ENCODE results near the gene DAO.

Gene DAO

DNA sequence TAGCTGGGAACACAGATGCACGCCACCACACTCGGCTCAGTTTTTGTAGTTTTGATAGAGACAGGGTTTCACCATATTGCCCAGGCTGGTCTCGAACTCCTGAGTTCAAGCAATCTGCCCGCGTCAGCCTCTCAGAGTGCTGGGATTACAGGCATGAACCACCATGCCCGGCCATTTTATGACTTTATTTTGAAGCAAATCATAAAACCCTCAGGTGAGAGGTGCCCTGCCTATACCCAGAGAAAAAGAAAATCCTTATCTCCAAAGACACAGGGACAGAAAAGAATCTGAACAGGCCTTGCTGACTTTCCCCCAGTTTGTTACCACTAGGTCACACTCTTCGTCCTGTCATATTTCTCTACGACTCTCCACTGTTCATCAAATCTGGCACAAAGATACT, 48.8 kb downstream of the DAO start:
- no peak for FAIRE-seq

DNA sequence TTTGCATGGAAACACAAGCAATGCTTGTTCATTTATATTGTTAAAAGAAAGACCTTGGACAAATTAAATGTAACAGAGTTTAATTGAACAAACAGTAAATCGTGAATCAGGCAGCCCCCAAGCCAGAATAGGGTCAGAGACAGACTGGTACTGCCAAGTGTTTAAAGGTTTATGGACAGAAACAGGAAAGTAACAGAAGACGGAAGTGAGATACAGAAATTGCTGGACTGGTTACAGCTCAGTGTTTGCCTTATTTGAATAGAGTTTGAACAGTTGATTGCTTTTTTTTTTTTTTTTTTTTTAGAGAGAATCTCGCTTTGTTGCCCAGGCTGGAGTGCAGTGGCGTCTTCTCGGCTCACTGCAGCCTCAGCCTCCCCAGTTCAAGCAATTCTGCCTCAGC, 50.3 kb downstream of the DAO start:
- FAIRE-seq: no peak

DNA sequence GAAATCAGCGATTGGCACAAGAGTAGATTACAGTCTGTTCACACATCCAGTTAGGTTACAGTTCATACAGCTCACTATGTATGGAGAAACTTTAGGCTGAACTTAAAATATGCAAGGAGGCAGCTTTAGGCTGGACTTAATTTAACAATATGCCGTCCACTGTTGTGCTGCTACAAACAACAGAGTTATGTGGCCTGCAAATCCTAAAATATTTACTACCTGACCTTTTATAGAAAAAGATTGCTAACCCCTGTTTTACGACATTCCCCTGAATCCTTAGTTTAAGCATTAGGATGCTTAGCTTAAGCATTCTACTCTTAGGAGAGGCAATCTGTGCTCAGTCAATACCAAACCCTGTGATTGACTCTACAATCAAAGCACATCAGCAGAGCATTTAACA, 50.9 kb downstream of the DAO start:
- no peak for FAIRE-seq

DNA sequence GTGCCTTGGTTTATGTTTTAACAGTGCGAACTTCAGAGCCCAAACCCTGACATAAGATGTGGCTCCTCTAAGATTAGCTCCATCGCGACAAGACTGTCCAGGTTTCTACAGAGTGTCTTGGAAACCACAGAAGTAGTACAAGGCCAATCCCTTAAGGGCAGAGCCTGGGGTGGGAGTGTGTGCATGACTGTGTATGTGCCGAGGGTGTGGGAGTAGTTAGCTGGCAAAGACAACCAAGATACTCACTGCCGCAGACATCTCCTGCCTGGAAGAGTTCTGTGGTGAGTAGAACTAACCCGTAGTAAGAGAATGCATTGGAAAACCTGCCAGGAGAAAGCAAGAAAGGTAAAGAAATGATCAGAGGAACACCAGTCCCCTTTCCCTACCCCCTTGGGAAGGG, 54.1 kb downstream of the DAO start:
- no peak for FAIRE-seq

DNA sequence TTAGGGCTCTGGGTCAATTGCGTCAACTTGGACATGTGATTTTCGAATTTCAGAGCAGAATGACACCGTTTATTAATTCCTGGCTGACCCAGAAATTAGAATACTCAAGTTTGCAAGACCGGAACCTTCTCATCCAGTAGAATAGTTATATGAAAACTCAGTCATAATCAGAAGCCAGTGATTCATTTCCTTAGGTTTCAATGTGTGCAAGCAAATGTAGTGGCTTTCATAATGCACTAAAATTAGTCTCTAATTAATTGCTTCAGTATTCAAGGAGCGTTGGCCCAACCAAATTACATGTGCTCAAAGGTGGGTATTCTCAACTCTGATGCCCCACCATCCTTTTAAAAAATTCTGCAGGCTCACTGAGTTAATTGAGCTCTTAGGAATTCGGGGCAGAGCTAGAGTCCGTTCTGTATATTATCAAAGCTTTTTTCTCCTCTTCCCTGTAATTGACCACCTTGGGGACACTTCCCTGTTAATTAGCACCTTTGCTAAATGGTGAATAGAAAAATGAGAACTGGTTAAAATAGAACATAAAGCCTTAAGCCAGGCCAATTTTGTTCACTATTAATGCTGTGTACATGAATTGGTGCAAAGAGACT, 55.4 kb downstream of the DAO start:
- no peak for FAIRE-seq

DNA sequence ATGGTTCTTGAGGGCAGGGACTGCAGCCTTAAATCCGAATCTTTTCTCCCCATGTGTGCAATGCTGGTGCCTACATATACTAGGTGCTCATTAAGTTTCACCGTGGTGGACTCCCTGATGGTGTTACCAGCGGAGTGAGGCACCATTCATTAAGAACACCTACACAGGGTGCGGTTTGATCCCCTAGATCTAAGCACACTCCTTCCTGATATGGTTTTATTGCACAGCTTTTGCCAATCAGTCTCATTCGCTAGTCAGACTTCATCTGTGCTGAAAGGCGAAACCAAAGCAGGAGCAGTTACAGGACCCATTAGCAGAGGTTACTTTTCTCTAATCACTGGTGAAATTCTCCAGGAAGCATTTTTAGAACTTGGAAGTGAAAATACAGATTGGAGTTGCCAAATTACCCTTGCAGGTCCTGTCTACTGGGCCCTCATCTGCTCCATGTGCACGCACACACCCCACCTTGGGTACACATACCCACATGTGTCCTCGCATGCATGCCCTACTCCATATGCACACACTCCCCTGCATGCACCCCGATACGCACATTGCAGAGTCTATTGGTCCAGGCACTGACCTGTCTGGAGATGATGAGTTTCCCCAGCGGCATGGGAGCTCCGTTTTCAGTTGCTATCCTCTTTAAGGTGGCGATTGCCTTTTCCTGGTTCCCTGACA, 58.5 kb downstream of the DAO start:
- FAIRE-seq: no peak

DNA sequence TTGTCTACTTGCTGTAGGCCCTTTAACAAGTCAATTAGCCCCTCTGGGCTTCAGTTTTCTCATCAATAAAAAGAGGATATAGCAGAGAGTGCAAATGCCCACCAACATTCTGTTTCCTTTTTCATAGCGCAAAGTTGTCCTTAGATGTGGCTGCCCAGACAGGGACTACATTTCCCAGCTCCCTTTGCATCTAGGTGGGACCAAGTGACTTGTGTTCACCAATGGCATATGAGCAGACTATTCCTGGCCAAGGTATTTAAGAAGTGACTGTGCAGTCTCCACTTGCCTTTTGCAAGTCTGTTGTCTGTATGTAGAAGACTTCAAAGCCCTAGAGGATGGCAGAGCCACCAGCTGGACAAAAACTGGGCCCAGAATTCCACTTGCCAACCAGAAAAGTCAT, 59.7 kb downstream of the DAO start:
- no peak for FAIRE-seq

DNA sequence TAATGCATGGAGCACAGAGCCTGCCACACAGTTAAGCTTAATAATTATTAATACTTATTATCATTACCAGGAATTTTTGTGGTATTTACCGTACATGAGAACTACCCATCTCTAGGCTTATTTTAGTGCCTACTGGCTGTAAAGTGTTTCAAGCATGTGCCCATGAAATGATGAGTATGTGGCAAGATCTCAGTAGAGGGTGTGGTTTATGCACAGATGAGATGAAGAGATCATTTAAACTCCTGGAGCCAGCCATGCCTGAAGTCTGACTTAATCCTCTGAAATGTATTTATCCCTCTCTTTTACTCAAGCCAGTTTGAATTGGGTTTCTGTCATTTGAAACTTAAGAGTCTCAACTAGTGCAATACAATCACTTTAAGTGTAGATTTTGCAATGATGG, 60.2 kb downstream of the DAO start:
- FAIRE-seq: no peak

DNA sequence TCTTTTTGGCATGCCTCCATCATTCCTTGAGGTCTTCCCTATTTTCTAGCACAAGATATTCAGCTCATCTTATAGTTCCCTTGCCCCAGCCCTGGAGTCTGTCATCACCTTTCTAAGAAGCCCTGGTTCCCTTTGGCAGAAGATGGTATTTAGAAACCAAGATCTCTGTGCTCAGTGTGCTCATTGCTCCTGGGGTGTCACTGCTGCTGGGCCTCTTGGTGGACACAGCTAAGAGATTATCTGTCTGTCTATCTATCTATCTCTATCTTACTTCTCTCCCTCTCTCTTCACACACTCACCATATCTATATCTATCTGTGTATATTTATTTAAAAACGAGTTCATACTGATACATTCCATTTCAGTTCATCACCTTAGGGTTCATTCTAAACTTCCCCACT, 67.2 kb downstream of the DAO start:
- no peak for FAIRE-seq

DNA sequence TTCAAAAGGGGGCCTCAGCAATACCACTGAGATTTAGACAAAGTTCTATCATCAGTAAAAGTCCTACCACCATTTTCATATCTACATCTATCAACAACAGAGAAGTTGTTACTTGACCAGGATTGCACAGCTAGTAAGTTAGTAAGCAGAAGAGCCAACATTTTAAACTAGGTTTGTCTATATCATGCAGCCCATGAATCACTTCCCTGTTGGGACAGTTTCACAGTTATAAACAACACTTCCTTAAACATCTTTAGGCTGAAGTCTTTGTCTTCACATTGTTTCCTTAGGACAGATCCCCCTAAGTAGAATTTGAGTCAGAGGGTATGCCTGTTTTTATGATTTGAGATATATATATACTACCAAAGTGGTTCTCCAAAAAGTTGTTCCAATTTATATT, 68.5 kb downstream of the DAO start:
- no peak for FAIRE-seq

DNA sequence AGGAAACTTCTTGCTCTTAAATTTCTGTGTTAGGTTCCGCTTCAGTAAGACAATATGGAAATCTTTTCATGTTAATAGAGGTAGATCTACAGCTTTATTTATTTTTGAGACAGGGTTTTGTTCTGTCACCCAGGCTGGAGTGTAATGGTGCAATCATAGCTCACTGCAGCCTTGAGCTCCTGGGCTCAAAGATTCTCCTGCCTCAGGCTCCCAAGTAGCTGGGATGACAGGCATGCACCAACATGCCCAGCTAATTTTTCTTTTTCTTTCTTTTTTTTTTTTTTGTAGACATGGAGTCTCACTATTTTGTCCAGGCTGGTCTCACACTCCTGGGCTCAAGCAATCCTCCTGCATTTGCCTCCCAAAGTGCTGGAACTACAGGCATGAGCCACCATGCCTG, 70.1 kb downstream of the DAO start:
- FAIRE-seq: no peak

All from TTC549 (cell line).